Measurements from ENCODE around the gene SRSF7. TPM values are rescaled to one million over a fixed set of nuclear protein-coding genes. Genes with fewer than 3 reads are reported as not detected.

Gene SRSF7
- total and polyA plus RNA-seq, 2 donors (not counting 3 experiments of a cell fraction or from before 2014, with no cell fraction given), result 165 to 202 TPM

GRCh38 chr2:38788306-38788705 is 37.1 kb upstream of the SRSF7 start:
- no TSS peak for BruUV-seq (replicated peaks)

More at GRCh38 chr2:38788306-38788705, 37.1 kb upstream of the SRSF7 start:
- H3K27ac ChIP-seq (ENCODE audit: insufficient read depth, low read depth, low read length), result no peak overlapping the region
- CTCF ChIA-PET, result no interaction called here
- H3K4me1 ChIP-seq (ENCODE audit: control insufficient read depth, extremely low read depth, insufficient read depth, low read length), result no peaks in the 10 kb centered on the region
- DNase-seq (ENCODE audit: low read depth, low spot score), result no peak
- no peaks in the 10 kb centered on the region for H3K9me3 ChIP-seq (replicated peaks; ENCODE audit: control insufficient read depth, insufficient read depth, low read length)
- dilution Hi-C loops (cut with MboI; ENCODE audit: extremely low pct_ligation_motif_present, low sequenced_read_pairs) (no loop called here), intact Hi-C loops (cut with micrococcal nuclease) (no loop called here)
- H3K4me2 ChIP-seq (ENCODE audit: insufficient read depth, low read length), result no peak overlapping the region
- no peak overlapping the region for H2AFZ ChIP-seq (ENCODE audit: low read depth, low read length)
- no peak for TF ChIP-seq POLR2A (IDR thresholded peaks at IDR 0.05; ENCODE audit: low read depth, low read length)
- no peak for TF ChIP-seq GATA2 (IDR thresholded peaks at IDR 0.05; ENCODE audit: insufficient read depth, insufficient read length, low read depth, low read length)
- TF ChIP-seq POLR2AphosphoS5 (IDR thresholded peaks at IDR 0.05; ENCODE audit: insufficient read depth, low read depth, low read length), result no peak
- no peak for TF ChIP-seq JUN (IDR thresholded peaks at IDR 0.05; ENCODE audit: borderline replicate concordance, insufficient read depth, insufficient read length, low read depth)
- TF ChIP-seq, protein P1, sequence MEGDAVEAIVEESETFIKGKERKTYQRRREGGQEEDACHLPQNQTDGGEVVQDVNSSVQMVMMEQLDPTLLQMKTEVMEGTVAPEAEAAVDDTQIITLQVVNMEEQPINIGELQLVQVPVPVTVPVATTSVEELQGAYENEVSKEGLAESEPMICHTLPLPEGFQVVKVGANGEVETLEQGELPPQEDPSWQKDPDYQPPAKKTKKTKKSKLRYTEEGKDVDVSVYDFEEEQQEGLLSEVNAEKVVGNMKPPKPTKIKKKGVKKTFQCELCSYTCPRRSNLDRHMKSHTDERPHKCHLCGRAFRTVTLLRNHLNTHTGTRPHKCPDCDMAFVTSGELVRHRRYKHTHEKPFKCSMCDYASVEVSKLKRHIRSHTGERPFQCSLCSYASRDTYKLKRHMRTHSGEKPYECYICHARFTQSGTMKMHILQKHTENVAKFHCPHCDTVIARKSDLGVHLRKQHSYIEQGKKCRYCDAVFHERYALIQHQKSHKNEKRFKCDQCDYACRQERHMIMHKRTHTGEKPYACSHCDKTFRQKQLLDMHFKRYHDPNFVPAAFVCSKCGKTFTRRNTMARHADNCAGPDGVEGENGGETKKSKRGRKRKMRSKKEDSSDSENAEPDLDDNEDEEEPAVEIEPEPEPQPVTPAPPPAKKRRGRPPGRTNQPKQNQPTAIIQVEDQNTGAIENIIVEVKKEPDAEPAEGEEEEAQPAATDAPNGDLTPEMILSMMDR (IDR thresholded peaks at IDR 0.05; ENCODE audit: extremely low read depth in 1 of 2, insufficient read depth in 1 of 2, low read depth in 1 of 2, low read length in 2 of 2), result no peak
- no peak for TF ChIP-seq FOS (IDR thresholded peaks at IDR 0.05; ENCODE audit: borderline replicate concordance, insufficient read depth, low read length)
- TF ChIP-seq MYC (IDR thresholded peaks at IDR 0.05; ENCODE audit: low read depth, low read length), result no peak
- no peak for TF ChIP-seq EZH2 (IDR thresholded peaks at IDR 0.05; ENCODE audit: borderline replicate concordance, low read depth, low read length, severe bottlenecking)
- TF ChIP-seq, protein P2, sequence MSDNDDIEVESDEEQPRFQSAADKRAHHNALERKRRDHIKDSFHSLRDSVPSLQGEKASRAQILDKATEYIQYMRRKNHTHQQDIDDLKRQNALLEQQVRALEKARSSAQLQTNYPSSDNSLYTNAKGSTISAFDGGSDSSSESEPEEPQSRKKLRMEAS (IDR thresholded peaks at IDR 0.05; ENCODE audit: insufficient read depth, insufficient read length), result no peak
- no peak for FAIRE-seq
- H3K79me2 ChIP-seq (ENCODE audit: control insufficient read depth, insufficient read depth, low read length), result no peaks in the 10 kb centered on the region
- no peaks in the 10 kb centered on the region for H3K36me3 ChIP-seq (ENCODE audit: control insufficient read depth in 2 of 2, extremely low read depth in 1 of 2, insufficient read depth in 2 of 2, low read length in 2 of 2)
- no peaks in the 10 kb centered on the region for H4K20me1 ChIP-seq (replicated peaks; ENCODE audit: control insufficient read depth, extremely low read depth, insufficient read depth, low read length)
- H3K9me1 ChIP-seq (replicated peaks; ENCODE audit: control insufficient read depth, extremely low read depth, insufficient read depth, low read length), result no peaks in the 10 kb centered on the region
- no peak overlapping the region for H3K9ac ChIP-seq (replicated peaks; ENCODE audit: extremely low read depth, insufficient read depth, low read length)
- POLR2A ChIA-PET, result no interaction called here
- no peaks in the 10 kb centered on the region for H3K27me3 ChIP-seq (ENCODE audit: control insufficient read depth in 2 of 2, insufficient read depth in 2 of 2, low read length in 2 of 2)
- no peak overlapping the region for H3K4me3 ChIP-seq (replicated peaks in 1 of 3; ENCODE audit: insufficient read depth in 1 of 3, low read depth in 1 of 3, low read length in 3 of 3)

All from endothelial cell of umbilical vein (primary cell).